Fibroblast of lung (primary cell): ENCODE data around the gene RAPGEF5.

Source experiments
- EZH2 ChIP-seq: IDR thresholded peaks from 2 replicates; pipeline ENCODE4 v1.5.1; 2012; ENCODE audit warnings: low read length, control low read depth, mild to moderate bottlenecking; ENCODE audit errors: missing control alignments
- TF ChIP-seq, protein P1 (sequence below), 2 donors: IDR thresholded peaks in 1 of 2; conservative IDR thresholded peaks in 1 of 2; 1 replicate in 1 of 2; 2 replicates in 1 of 2; pipeline ENCODE4 v1.5.1; 2011 to 2012; ENCODE audit warnings: low read length in 2 of 2, control low read depth in 1 of 2, inconsistent platforms in 1 of 2, low read depth in 1 of 2, mild to moderate bottlenecking in 1 of 2

DNA sequence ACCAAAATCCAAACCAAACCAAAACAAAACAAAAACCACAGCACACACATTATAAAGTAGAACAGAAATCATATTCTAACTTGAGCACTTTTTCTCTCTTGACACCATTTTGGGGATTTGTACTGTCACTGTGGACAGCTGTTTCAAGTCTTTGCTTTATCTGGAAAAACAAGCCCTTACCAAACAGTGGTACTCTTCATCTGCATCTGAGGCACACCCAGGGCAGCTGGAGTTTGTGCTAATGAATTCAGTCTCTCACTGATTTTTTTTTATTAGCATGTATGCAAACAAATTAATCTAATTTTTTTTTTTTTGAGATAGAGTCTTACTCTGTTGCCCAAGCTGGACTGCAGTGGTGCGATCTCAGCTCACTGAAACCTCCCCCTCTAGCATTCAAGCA lies 171.4 kb downstream of the RAPGEF5 start:
- TF ChIP-seq, protein P1, sequence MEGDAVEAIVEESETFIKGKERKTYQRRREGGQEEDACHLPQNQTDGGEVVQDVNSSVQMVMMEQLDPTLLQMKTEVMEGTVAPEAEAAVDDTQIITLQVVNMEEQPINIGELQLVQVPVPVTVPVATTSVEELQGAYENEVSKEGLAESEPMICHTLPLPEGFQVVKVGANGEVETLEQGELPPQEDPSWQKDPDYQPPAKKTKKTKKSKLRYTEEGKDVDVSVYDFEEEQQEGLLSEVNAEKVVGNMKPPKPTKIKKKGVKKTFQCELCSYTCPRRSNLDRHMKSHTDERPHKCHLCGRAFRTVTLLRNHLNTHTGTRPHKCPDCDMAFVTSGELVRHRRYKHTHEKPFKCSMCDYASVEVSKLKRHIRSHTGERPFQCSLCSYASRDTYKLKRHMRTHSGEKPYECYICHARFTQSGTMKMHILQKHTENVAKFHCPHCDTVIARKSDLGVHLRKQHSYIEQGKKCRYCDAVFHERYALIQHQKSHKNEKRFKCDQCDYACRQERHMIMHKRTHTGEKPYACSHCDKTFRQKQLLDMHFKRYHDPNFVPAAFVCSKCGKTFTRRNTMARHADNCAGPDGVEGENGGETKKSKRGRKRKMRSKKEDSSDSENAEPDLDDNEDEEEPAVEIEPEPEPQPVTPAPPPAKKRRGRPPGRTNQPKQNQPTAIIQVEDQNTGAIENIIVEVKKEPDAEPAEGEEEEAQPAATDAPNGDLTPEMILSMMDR (conservative IDR thresholded peaks at IDR 0.05 in 1 of 2, IDR thresholded peaks at IDR 0.05 in 1 of 2; ENCODE audit: low read depth in 1 of 2, low read length in 2 of 2): no peak
- no peak for TF ChIP-seq EZH2
